ENCODE results near the gene TMEM74B. TPM values are rescaled to one million over a fixed set of nuclear protein-coding genes. Genes with fewer than 3 reads are reported as not detected.

The TMEM74B gene
- total RNA-seq, 2 donors from 2014 or later, result 1.4 to 2.0 TPM

GRCh38 chr20:1196634-1197033, 11.9 kb upstream of the TMEM74B start:
- Histone ChIP-seq H3K27me3 (no peaks in the 10 kb centered on the region), H3K9me3 (no peaks in the 10 kb centered on the region), H3K4me1 (no peaks in the 10 kb centered on the region), H3K4me3 (no peak overlapping the region), H3K9ac (ENCODE audit: low read depth in 2 of 2, low read length in 2 of 2) (no peak overlapping the region), H3K27ac (no peak overlapping the region), H3K36me3 (no peaks in the 10 kb centered on the region)
- no peak for DNase-seq
- intact Hi-C loops (cut with DNase I), result no loop called here
- no peak for TF ChIP-seq CTCF (IDR thresholded peaks at IDR 0.05)

- TF ChIP-seq CTCF (IDR thresholded peaks at IDR 0.05), result no peak
- H3K36me3 ChIP-seq, result no peaks in the 10 kb centered on the region
- H3K27ac ChIP-seq, result no peak overlapping the region
- no peak for DNase-seq
- H3K27me3 ChIP-seq, result no peaks in the 10 kb centered on the region
- H3K9ac ChIP-seq (ENCODE audit: low read depth in 2 of 2, low read length in 2 of 2), result no peak overlapping the region
- intact Hi-C loops (cut with DNase I), result no loop called here
- no peaks in the 10 kb centered on the region for H3K9me3 ChIP-seq
- no peaks in the 10 kb centered on the region for H3K4me1 ChIP-seq
- no peak overlapping the region for H3K4me3 ChIP-seq
Measured at GRCh38 chr20:1195226-1195625, 10.4 kb upstream of the TMEM74B start.

DNA sequence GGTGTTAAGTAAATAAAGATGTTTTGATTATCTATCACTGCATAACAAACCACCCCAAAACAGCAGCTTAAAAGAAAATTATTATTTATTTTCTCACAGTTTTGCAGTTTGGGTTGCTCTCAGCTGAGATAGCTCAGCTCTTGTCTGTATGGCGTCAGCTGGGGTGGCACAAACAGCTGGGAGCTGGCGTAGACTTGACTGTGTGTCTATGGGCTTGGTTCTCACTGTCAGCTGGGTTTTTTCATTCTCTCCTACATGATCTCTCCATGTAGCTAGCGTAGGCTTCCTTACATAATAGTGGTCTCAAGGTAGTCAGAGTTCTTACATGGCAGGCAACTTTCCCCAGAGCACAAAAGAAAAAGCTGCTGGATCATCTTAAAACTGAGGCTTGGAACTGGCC, 6.5 kb upstream of the TMEM74B start:
- Histone ChIP-seq H3K27ac (no peak overlapping the region), H3K36me3 (no peaks in the 10 kb centered on the region), H3K4me3 (no peak overlapping the region), H3K27me3 (no peaks in the 10 kb centered on the region), H3K4me1 (no peaks in the 10 kb centered on the region), H3K9ac (ENCODE audit: low read depth in 2 of 2, low read length in 2 of 2) (no peak overlapping the region), H3K9me3 (no peaks in the 10 kb centered on the region)
- no peak for DNase-seq
- intact Hi-C loops (cut with DNase I), result no loop called here
- no peak for TF ChIP-seq CTCF (IDR thresholded peaks at IDR 0.05)

DNA sequence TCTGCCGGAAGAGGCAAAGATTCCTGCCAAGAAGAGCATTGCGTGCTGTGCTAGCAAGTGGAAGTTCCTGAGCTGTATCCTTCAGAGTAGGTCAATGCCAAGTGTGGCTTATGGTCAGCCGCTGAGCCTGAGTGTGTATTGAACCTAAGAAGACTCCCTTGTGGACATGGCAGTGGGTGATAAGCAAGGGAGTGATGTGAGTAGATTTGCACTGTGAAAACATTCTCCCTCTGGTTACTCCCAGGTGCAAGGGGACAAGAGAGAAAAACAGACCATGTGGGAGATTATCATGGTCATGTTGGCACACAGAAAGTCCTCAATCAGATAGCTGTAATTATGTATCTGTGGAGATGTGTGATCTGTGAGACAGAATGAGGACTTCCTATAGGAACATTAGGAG, 6.1 kb upstream of the TMEM74B start:
- intact Hi-C loops (cut with DNase I), result no loop called here

DNA sequence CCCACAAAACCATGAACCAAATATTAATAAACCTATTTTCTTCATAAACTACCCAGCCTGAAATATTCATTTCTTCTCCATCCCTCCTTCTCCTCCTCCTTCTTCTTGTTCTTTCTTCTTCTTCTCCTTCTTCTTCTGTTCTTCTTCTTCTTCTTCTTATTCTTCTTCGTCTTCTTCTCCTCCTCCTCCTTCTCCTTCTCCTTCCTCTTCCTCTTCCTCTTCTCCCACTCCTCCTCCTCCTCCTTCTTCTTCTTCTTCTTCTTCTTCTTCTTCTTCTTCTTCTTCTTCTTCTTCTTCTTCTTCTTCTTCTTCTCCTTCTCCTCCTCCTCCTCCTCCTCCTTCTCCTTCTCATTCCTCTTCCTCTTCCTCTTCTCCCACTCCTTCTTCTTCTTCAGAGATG, 5.0 kb upstream of the TMEM74B start:
- DNase-seq, result no peak
- Histone ChIP-seq H3K36me3 (no peaks in the 10 kb centered on the region), H3K9ac (ENCODE audit: low read depth in 2 of 2, low read length in 2 of 2) (no peak overlapping the region), H3K27me3 (peaks cover 3% of the 10 kb centered on the region), H3K27ac (no peak overlapping the region), H3K9me3 (no peaks in the 10 kb centered on the region), H3K4me1 (no peaks in the 10 kb centered on the region), H3K4me3 (no peak overlapping the region)
- no peak for TF ChIP-seq CTCF (IDR thresholded peaks at IDR 0.05)
- intact Hi-C loops (cut with DNase I), result loop anchor here (10.0 kb wide), 1 partner anchor 65 kb away; no protein-coding TSS in a partner anchor

More for the DNA sequence above, 6.1 kb upstream of the TMEM74B start:
- no peak for TF ChIP-seq CTCF (IDR thresholded peaks at IDR 0.05)
- H3K9me3 ChIP-seq, result no peaks in the 10 kb centered on the region
- no peak for DNase-seq
- no peaks in the 10 kb centered on the region for H3K27me3 ChIP-seq
- H3K27ac ChIP-seq, result no peak overlapping the region
- H3K36me3 ChIP-seq, result no peaks in the 10 kb centered on the region
- H3K4me1 ChIP-seq, result no peaks in the 10 kb centered on the region
- H3K4me3 ChIP-seq, result no peak overlapping the region
- H3K9ac ChIP-seq (ENCODE audit: low read depth in 2 of 2, low read length in 2 of 2), result no peak overlapping the region

DNA sequence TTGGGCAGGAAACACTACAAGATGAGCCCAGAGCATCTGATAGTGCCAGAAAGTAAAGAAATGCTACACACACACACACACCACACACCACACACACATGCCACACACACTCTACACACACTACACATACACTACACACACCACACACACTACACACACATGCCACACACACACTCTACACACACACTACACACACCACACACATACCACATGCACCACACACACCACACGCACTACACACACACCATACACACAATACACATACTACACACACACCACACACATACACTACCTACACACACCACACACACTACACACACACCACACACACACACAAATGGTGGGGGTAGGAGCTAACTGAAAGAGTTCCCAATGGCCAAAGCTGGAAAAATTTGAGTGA, 3.6 kb upstream of the TMEM74B start:
- Histone ChIP-seq H3K4me1 (no peaks in the 10 kb centered on the region), H3K27ac (no peak overlapping the region), H3K9ac (ENCODE audit: low read depth in 2 of 2, low read length in 2 of 2) (no peak overlapping the region), H3K27me3 (peaks cover 14% of the 10 kb centered on the region), H3K4me3 (no peak overlapping the region), H3K9me3 (no peaks in the 10 kb centered on the region), H3K36me3 (no peaks in the 10 kb centered on the region)
- TF ChIP-seq CTCF (IDR thresholded peaks at IDR 0.05), result no peak
- intact Hi-C loops (cut with DNase I), result loop anchor here (10.0 kb wide), 1 partner anchor 64 kb away; no protein-coding TSS in a partner anchor
- no peak for DNase-seq
